H1 (cell line): Measurements from ENCODE around the gene SMIM35. TPM values are rescaled to one million over a fixed set of nuclear protein-coding genes. Genes with fewer than 3 reads are reported as not detected.

Experiments used
- CBX8 ChIP-seq: fragments of 300-800, 300-1000 bp; sonication (generic); IDR thresholded peaks from 2 replicates; pipeline ENCODE4 v1.7.1; 2016; ENCODE audit warnings: low read depth, low read length, borderline replicate concordance
- GTF2F1 ChIP-seq: IDR thresholded peaks from 2 replicates; pipeline ENCODE4 v1.6.1; 2012; ENCODE audit warnings: low read depth, low read length, improper control_type of control experiment, borderline replicate concordance
- HDAC2 ChIP-seq, 2 experiments: fragments of 300-600 bp in 1 of 2; sonication (generic) in 1 of 2; IDR thresholded peaks; 2 replicates each; pipeline ENCODE4 v1.6.1; 2011 to 2012; ENCODE audit warnings: low read depth in 2 of 2, low read length in 2 of 2, mild to moderate bottlenecking in 2 of 2, moderate library complexity in 2 of 2, borderline replicate concordance in 1 of 2, inconsistent platforms in 1 of 2
- KDM1A ChIP-seq: fragments of 200-600, 300-600 bp; sonication (generic); IDR thresholded peaks from 2 replicates; pipeline ENCODE4 v1.7.1; 2016; ENCODE audit warnings: mild to moderate bottlenecking, low read length, borderline replicate concordance
- polyA plus RNA-seq, 7 experiments: library from polyadenylated mRNA; depleted of rRNA in 3 of 7; stranded (reverse) in 5 of 7; unstranded in 2 of 7; fragments of >200 nt in 5 of 7; fragments of 200-250 nt in 2 of 7; gene quantifications; 1 replicate in 5 of 7; 2 replicates in 1 of 7; 4 replicates in 1 of 7; pipeline versions ENCODE4 v1.2.1 to v1.2.3, GENCODE V29; 2011 to 2013; ENCODE audit warnings: missing spikeins in 2 of 7, mixed read lengths in 2 of 7
- total RNA-seq: library from RNA; stranded (reverse); fragmentation: NEBNext Ultra II Directional; extraction: Animal tissue kit (Norgen Biotek cat#: 25700); gene quantifications from 2 replicates; pipeline ENCODE4 v1.2.1, GENCODE V29; 2021

SMIM35 gene
- total and polyA plus RNA-seq, 2 of the 8 experiments (the other 6 are each of a cell fraction or from before 2014, with no cell fraction given): not detected

- TF ChIP-seq HDAC2 (IDR thresholded peaks at IDR 0.05; ENCODE audit: borderline replicate concordance in 1 of 2, low read depth in 2 of 2, low read length in 2 of 2): no peak
- TF ChIP-seq KDM1A: no peak
- TF ChIP-seq CBX8: no peak
- TF ChIP-seq GTF2F1: no peak
Observed at GRCh38 chr11:117984476-117984875, 102.3 kb downstream of the SMIM35 start (continued).
